ENCODE data around the gene IQCN. TPM values are rescaled to one million over a fixed set of nuclear protein-coding genes. Genes with fewer than 3 reads are reported as not detected.

The IQCN gene
- total RNA-seq, 4 donors from 2014 or later: 1.0 to 41.1 (median 3.0) TPM

DNA sequence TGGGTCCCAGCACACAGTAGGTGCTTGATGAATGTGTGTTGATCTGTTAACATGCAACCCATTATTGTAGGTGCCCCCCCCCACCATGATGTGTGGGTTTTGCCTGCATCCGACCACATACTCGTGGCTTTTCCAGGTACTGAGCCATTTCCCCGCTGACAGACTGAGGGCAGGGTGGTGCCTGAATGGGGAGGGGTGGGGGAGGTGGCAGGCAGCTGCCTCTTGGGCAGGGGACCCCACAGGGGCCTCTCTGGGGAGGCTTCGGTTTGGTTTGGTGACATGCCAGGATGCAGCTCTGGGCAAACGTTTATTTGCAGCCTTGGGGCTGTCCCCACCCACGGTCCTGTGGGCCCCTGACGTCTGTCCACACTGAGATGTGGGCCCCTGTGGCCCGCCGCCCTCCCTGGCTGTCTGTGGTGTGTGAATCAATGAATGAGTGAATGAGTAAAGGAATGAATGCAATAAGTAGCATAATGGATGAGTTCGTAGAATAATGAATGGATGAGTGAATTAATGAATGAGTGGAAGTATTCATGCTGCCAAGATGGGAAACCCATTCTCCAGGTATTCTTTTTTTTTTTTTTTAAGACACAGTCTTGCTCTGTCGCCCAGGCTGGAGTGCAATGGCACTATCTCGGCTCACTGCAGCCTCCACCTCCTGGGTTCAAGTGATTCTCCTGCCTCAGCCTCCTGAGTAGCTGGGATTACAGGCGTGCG, 16.2 kb upstream of the IQCN start:
- Histone ChIP-seq H3K36me3 (no peaks in the 10 kb centered on the region), H3K9me3 (no peaks in the 10 kb centered on the region), H3K27me3 (no peaks in the 10 kb centered on the region), H3K27ac (peak overlapping the region; percentile 95 to 99), H3K4me1 (peaks cover 0 to 15% of the 10 kb centered on the region in 2 donors), H3K4me3 (no peak overlapping the region)
- TF ChIP-seq, protein P1, sequence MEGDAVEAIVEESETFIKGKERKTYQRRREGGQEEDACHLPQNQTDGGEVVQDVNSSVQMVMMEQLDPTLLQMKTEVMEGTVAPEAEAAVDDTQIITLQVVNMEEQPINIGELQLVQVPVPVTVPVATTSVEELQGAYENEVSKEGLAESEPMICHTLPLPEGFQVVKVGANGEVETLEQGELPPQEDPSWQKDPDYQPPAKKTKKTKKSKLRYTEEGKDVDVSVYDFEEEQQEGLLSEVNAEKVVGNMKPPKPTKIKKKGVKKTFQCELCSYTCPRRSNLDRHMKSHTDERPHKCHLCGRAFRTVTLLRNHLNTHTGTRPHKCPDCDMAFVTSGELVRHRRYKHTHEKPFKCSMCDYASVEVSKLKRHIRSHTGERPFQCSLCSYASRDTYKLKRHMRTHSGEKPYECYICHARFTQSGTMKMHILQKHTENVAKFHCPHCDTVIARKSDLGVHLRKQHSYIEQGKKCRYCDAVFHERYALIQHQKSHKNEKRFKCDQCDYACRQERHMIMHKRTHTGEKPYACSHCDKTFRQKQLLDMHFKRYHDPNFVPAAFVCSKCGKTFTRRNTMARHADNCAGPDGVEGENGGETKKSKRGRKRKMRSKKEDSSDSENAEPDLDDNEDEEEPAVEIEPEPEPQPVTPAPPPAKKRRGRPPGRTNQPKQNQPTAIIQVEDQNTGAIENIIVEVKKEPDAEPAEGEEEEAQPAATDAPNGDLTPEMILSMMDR (IDR thresholded peaks at IDR 0.05): no peak
- no peak for TF ChIP-seq POLR2A (IDR thresholded peaks at IDR 0.05)
- peak in 1 of 2 donors; percentile 50 for DNase-seq
- intact Hi-C loops (cut with DNase I; ENCODE audit: low total_unique reads): no loop called here

DNA sequence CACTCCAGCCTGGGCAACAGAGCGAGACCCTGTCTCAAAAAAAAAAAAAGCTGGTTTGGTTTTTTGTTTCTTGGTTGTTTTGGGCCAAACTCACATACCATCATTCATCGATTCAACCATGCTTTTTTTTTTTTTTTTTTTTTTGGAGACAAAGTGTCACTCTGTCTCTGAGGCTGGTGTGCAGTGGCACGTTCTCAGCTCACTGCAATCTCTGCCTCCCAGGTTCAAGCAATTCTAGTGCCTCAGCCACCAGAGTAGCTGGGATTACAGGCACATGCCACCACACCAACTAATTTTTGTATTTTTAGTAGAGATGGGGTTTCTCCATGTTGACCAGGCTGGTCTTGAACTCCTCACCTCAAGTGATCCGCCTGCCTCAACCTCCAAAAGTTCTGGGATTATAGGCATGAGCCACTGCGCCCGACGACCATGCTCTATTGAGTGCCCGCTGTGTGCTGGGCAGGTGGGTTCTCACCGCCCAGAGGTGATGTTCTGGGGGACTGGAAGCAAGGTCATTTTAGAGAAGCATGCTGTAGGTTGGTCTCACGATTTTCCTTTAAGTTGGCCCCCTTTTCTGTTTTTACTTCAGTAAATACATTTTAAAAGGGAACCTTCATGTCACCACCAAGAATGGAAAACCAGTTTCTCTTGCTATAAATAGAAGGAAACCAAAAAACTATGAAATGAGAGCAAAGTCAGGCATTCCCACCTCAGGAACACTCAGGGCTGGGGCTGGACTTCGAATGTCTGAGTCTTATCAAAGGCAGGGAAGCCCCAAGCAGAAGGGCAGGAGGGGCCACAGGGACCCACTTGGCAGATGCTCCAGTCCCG, 15.4 kb upstream of the IQCN start:
- H3K36me3 ChIP-seq: no peaks in the 10 kb centered on the region
- no peak overlapping the region for H3K4me3 ChIP-seq
- TF ChIP-seq POLR2A (IDR thresholded peaks at IDR 0.05): no peak
- TF ChIP-seq, protein P1 (IDR thresholded peaks at IDR 0.05): no peak
- intact Hi-C loops (cut with DNase I; ENCODE audit: low total_unique reads): no loop called here
- H3K27ac ChIP-seq: peak overlapping the region; percentile 95 to 99
- H3K4me1 ChIP-seq: peaks cover 0 to 15% of the 10 kb centered on the region in 2 donors
- no peaks in the 10 kb centered on the region for H3K9me3 ChIP-seq
- no peaks in the 10 kb centered on the region for H3K27me3 ChIP-seq
- no peak for DNase-seq

DNA sequence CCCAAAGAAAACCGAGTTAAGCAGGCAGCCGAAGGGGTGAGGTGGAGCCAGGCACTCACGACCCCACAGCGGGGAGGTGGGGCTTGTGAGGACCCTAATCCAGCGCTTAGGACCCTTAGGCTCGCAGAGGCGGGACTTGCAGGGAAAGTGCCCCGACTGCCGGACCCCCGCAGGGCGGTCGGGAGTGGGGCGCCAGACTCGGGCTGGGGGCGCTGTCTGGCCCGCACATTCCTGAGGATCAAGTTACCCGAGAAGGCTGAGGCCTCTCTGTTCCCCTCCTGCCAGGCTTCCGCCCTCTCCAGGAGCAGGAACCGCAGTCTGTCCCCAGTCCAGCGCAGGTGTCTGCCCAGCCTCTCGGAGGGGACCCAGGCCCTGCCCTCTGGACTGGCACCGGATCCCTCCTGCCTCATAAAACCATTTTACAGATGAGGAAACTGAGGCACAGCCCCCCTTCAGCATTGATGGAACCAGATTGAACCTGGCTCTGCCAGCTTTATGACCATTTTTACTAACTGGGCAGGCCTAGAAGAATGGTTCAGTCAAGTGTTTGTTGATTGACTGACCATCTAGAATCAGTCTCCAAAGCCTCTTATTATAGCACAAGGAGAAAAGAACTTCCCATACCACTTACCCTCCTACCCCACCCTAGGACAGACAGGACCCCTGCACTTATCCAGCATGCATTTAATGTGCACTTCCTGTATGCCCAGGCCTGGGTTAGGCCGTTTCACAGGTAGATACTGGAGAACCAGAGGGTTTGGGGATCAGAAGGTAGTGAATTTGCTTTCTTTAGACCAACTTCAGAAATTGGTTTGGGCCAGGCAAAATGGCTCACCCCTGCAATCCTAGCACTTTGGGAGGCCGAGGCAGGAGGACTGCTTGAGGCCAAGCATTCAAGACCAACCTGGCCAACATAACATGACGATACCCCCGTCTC, 13.9 kb upstream of the IQCN start:
- intact Hi-C loops (cut with DNase I; ENCODE audit: low total_unique reads): no loop called here

DNA sequence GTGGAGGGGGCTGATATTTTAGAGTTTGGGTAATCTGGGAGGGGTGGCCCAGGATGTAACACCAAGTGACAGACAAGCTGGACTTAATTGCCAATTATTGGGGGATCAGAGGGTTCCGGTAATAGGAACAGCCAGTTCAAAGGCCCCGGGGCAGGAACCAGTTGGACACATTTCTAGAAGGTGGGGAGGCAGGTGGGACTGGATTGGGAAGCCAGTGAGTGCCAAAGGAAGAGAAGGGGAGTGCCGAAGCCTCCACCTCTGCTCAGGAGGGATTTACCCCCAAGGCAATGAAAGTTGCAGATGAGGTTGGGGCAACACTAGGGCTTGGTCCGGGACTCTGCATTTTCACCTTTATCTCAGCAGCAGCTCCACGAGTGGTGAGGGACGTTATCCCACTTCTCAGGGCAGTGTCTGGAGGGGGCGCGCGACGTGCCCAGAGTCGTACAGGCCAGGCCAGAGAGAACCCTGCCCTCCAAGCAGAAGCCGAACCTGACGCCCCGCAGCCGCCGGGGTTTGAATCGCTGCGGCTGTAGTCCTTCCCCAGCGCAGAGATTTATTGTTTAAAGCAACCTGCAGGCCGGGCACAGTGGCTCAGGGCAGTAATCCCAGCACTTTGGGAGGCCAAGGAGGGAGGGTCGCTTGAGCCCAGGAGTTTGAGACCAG, 12.9 kb upstream of the IQCN start:
- Histone ChIP-seq H3K27me3 (no peaks in the 10 kb centered on the region), H3K4me1 (peaks cover 0 to 15% of the 10 kb centered on the region in 2 donors), H3K27ac (peak overlapping the region; percentile 33 to 73), H3K36me3 (no peaks in the 10 kb centered on the region), H3K9me3 (no peaks in the 10 kb centered on the region), H3K4me3 (no peak overlapping the region)
- no peak for TF ChIP-seq POLR2A (IDR thresholded peaks at IDR 0.05)
- TF ChIP-seq, protein P1 (IDR thresholded peaks at IDR 0.05): no peak
- DNase-seq: no peak
- intact Hi-C loops (cut with DNase I; ENCODE audit: low total_unique reads): no loop called here

More for the DNA sequence above, 13.9 kb upstream of the IQCN start:
- Histone ChIP-seq H3K36me3 (no peaks in the 10 kb centered on the region), H3K4me3 (no peak overlapping the region), H3K9me3 (no peaks in the 10 kb centered on the region), H3K27me3 (no peaks in the 10 kb centered on the region), H3K27ac (peak overlapping the region in 1 of 2 donors; percentile 73), H3K4me1 (peaks cover 0 to 15% of the 10 kb centered on the region in 2 donors)
- TF ChIP-seq, protein P1 (IDR thresholded peaks at IDR 0.05): no peak
- no peak for TF ChIP-seq POLR2A (IDR thresholded peaks at IDR 0.05)
- DNase-seq: no peak

All from uterus (tissue), 4 donors.